G401 (cell line): ENCODE measurements around the gene RHOB. TPM values are rescaled to one million over a fixed set of nuclear protein-coding genes. Genes with fewer than 3 reads are reported as not detected.

ENCODE experiments used
- DNase-seq: peaks from one replicate; pipeline ENCODE4 v3.0.0-alpha.2; 2015; ENCODE audit warnings: low spot score
- in situ Hi-C: cut with HindIII; loops from 2 replicates; pipeline ENCODE4 v1.10.0; 2016; ENCODE audit warnings: low sequenced_read_pairs, mixed read lengths
- total RNA-seq: library from RNA; depleted of rRNA; stranded (reverse); fragments of >200 nt; shearing (Covaris generic); gene quantifications from 2 replicates; pipeline ENCODE4 v1.2.3, GENCODE V29; 2014

RHOB gene
- total RNA-seq, 1 experiment from 2014 or later, result 317 TPM

GRCh38 chr2:20421336-20421987 lies 25.4 kb upstream of the RHOB start:
- in situ Hi-C loops, result no loop called here
- DNase-seq, result no peak

- peak; percentile 21 for DNase-seq
- in situ Hi-C loops, result no loop called here
These were observed 24.9 kb upstream of the RHOB start for GRCh38 chr2:20421988-20422370.

- in situ Hi-C loops, result no loop called here
- peak; percentile 18 for DNase-seq
These were observed 24.2 kb upstream of the RHOB start for GRCh38 chr2:20422402-20423271.

GRCh38 chr2:20423359-20423758 lies 23.5 kb upstream of the RHOB start:
- DNase-seq, result no peak
- in situ Hi-C loops, result no loop called here

- in situ Hi-C loops, result no loop called here
- DNase-seq, result no peak
These were observed 23.0 kb upstream of the RHOB start for GRCh38 chr2:20423847-20424246.

- no peak for DNase-seq
- in situ Hi-C loops, result no loop called here
These were observed 22.3 kb upstream of the RHOB start for GRCh38 chr2:20424300-20425290.

- DNase-seq, result no peak
- in situ Hi-C loops, result no loop called here
These were observed 21.4 kb upstream of the RHOB start for GRCh38 chr2:20425371-20425881.

GRCh38 chr2:20425884-20426283 lies 21.0 kb upstream of the RHOB start:
- in situ Hi-C loops, result no loop called here
- DNase-seq, result no peak

GRCh38 chr2:20427931-20428526 lies 18.8 kb upstream of the RHOB start:
- in situ Hi-C loops, result no loop called here

GRCh38 chr2:20428717-20429490 lies 18.0 kb upstream of the RHOB start:
- in situ Hi-C loops, result no loop called here
- no peak for DNase-seq

More at GRCh38 chr2:20427931-20428526, 18.8 kb upstream of the RHOB start:
- no peak for DNase-seq

GRCh38 chr2:20429528-20429927 lies 17.3 kb upstream of the RHOB start:
- no peak for DNase-seq
- in situ Hi-C loops, result no loop called here

- DNase-seq, result no peak
- in situ Hi-C loops, result no loop called here
These were observed 16.8 kb upstream of the RHOB start for GRCh38 chr2:20430035-20430434.

GRCh38 chr2:20430461-20431300 lies 16.2 kb upstream of the RHOB start:
- in situ Hi-C loops, result no loop called here
- no peak for DNase-seq

GRCh38 chr2:20431301-20431698 lies 15.6 kb upstream of the RHOB start:
- in situ Hi-C loops, result no loop called here
- no peak for DNase-seq

- no peak for DNase-seq
- in situ Hi-C loops, result no loop called here
These were observed 15.1 kb upstream of the RHOB start for GRCh38 chr2:20431772-20432171.

GRCh38 chr2:20432714-20433113 lies 14.2 kb upstream of the RHOB start:
- in situ Hi-C loops, result no loop called here
- no peak for DNase-seq

GRCh38 chr2:20433249-20433648 lies 13.6 kb upstream of the RHOB start:
- no peak for DNase-seq
- in situ Hi-C loops, result no loop called here
